IMR-90 (cell line): ENCODE data around the gene ZFHX3. TPM values are rescaled to one million over a fixed set of nuclear protein-coding genes. Genes with fewer than 3 reads are reported as not detected.

Experiments
- ATAC-seq: fragments of 200-7000 bp; cut with Tn5 transposase; 2 replicates; pipeline ENCODE4 v1.9.1; 2020; ENCODE audit warnings: low read depth, mild to moderate bottlenecking, moderate library complexity
- BruUV-seq: library from RNA; stranded (reverse); fragments of 400-500 nt; replicated peaks from 2 replicates; lab custom pipeline; 2021; lab: Mats Ljungman, UMichigan
- CTCF ChIA-PET: fragments of 300-600 bp; formaldehyde crosslinking; extraction: SDS; loops from one replicate; lab custom pipeline; 2021; ENCODE audit warnings: antibody characterized with exemption; lab: Yijun Ruan, JAX
- POLR2A ChIA-PET: fragments of 300-600 bp; sonication (Branson Sonifier 250); formaldehyde crosslinking; loops from one replicate; lab custom pipeline; 2022; ENCODE audit warnings: antibody characterized with exemption; ENCODE audit not compliant: unreplicated experiment; lab: Charles Lee
- DNase-seq: peaks from one replicate; pipeline ENCODE4 v3.0.0; 2013
- H2AFZ ChIP-seq: replicated peaks from 2 replicates; pipeline ENCODE3; 2013; ENCODE audit warnings: low read length, mild to moderate bottlenecking; ENCODE audit not compliant: poor library complexity
- H2AK5ac ChIP-seq: 2 replicates; pipeline ENCODE4 v1.6.1; 2013; ENCODE audit warnings: low read depth, low read length, inconsistent platforms
- H2AK9ac ChIP-seq: replicated peaks from 2 replicates; pipeline ENCODE3; 2013; ENCODE audit warnings: mild to moderate bottlenecking, low read depth, low read length, moderate library complexity; ENCODE audit not compliant: poor library complexity
- H2BK120ac ChIP-seq: 2 replicates; pipeline ENCODE4 v1.6.1; 2013; ENCODE audit warnings: low read depth, low read length, inconsistent platforms
- H2BK15ac ChIP-seq: 3 replicates; pipeline ENCODE4 v1.6.1; 2013; ENCODE audit warnings: low read depth, low read length, inconsistent platforms
- H2BK20ac ChIP-seq: 2 replicates; pipeline ENCODE4 v1.6.1; 2013; ENCODE audit warnings: low read depth, mild to moderate bottlenecking, inconsistent platforms, low read length, moderate library complexity
- H2BK5ac ChIP-seq: 2 replicates; pipeline ENCODE4 v1.6.1; 2013; ENCODE audit warnings: mild to moderate bottlenecking, low read depth, low read length, inconsistent platforms; ENCODE audit not compliant: poor library complexity, severe bottlenecking
- H3K14ac ChIP-seq: replicated peaks from 2 replicates; pipeline ENCODE4 v1.6.1; 2013; ENCODE audit warnings: low read depth, low read length, inconsistent platforms
- H3K18ac ChIP-seq: 2 replicates; pipeline ENCODE4 v1.6.1; 2013; ENCODE audit warnings: low read depth, low read length, control low read depth
- H3K23ac ChIP-seq: 2 replicates; pipeline ENCODE4 v1.6.1; 2013; ENCODE audit warnings: low read depth, low read length, inconsistent platforms
- H3K27ac ChIP-seq: 2 replicates; pipeline ENCODE4 v1.5.1; 2013; ENCODE audit warnings: mild to moderate bottlenecking, control low read depth, low read length; ENCODE audit not compliant: insufficient read depth
- H3K27me3 ChIP-seq: 2 replicates; pipeline ENCODE4 v1.6.1; 2013; ENCODE audit warnings: low read length; ENCODE audit not compliant: control insufficient read depth, insufficient read depth
- H3K36me3 ChIP-seq: 2 replicates; pipeline ENCODE4 v1.6.1; 2013; ENCODE audit warnings: low read length, mixed read lengths; ENCODE audit not compliant: control insufficient read depth, insufficient read depth
- H3K4ac ChIP-seq: 2 replicates; pipeline ENCODE4 v1.6.1; 2013; ENCODE audit warnings: low read depth, low read length, inconsistent platforms
- H3K4me1 ChIP-seq: 2 replicates; pipeline ENCODE4 v1.6.1; 2013; ENCODE audit warnings: low read length, mixed read lengths; ENCODE audit not compliant: control insufficient read depth, insufficient read depth
- H3K4me2 ChIP-seq: 2 replicates; pipeline ENCODE4 v1.6.1; 2013; ENCODE audit warnings: low read depth, mild to moderate bottlenecking, control low read depth, low read length, moderate library complexity
- H3K4me3 ChIP-seq: 2 replicates; pipeline ENCODE4 v1.5.1; 2013; ENCODE audit warnings: low read depth, mild to moderate bottlenecking, control low read depth, low read length, moderate library complexity; ENCODE audit not compliant: insufficient read depth
- H3K56ac ChIP-seq: 2 replicates; pipeline ENCODE4 v1.6.1; 2013; ENCODE audit warnings: low read length, inconsistent platforms; ENCODE audit not compliant: insufficient read depth; ENCODE audit errors: extremely low read depth
- H3K79me1 ChIP-seq, 2 experiments: 2 replicates each; pipeline ENCODE4 v1.6.1; 2013; ENCODE audit warnings: low read length in 2 of 2, inconsistent platforms in 1 of 2, low read depth in 1 of 2
- H3K9ac ChIP-seq: 2 replicates; pipeline ENCODE4 v1.6.1; 2013; ENCODE audit warnings: low read depth, low read length, control low read depth
- H3K9me1 ChIP-seq: 2 replicates; pipeline ENCODE4 v1.6.1; 2013; ENCODE audit warnings: low read length, inconsistent platforms; ENCODE audit not compliant: insufficient read depth
- H3K9me3 ChIP-seq: 2 replicates; pipeline ENCODE4 v1.6.1; 2013; ENCODE audit warnings: low read length; ENCODE audit not compliant: control insufficient read depth, insufficient read depth
- H4K20me1 ChIP-seq: 2 replicates; pipeline ENCODE4 v1.6.1; 2013; ENCODE audit warnings: low read length, inconsistent platforms; ENCODE audit not compliant: insufficient read depth
- H4K5ac ChIP-seq: 2 replicates; pipeline ENCODE4 v1.6.1; 2013; ENCODE audit warnings: mild to moderate bottlenecking, low read depth, low read length, control low read depth
- H4K8ac ChIP-seq, 2 experiments: 2 replicates each; pipeline ENCODE4 v1.6.1; 2013; ENCODE audit warnings: low read depth in 2 of 2, low read length in 2 of 2, control low read depth in 1 of 2, inconsistent platforms in 1 of 2
- H4K91ac ChIP-seq: 2 replicates; pipeline ENCODE4 v1.6.1; 2013; ENCODE audit warnings: low read depth, low read length, inconsistent platforms; ENCODE audit not compliant: insufficient read depth
- BHLHE40 ChIP-seq: fragments of 150-350 bp; IDR thresholded peaks from 2 replicates; pipeline ENCODE4 v1.6.1; 2016; ENCODE audit warnings: mild to moderate bottlenecking, low read depth, low read length
- CEBPB ChIP-seq: IDR thresholded peaks from 2 replicates; pipeline ENCODE4 v1.6.1; 2012; ENCODE audit warnings: low read depth, low read length, improper control_type of control experiment
- CHD1 ChIP-seq: IDR thresholded peaks from 2 replicates; pipeline ENCODE4 v1.6.1; 2012; ENCODE audit warnings: low read depth, low read length, improper control_type of control experiment
- CTCF ChIP-seq: conservative IDR thresholded peaks from 2 replicates; pipeline ENCODE4 v1.5.1; 2012; ENCODE audit warnings: mild to moderate bottlenecking, low read depth, low read length, improper control_type of control experiment
- ELK1 ChIP-seq: fragments of 150-350 bp; IDR thresholded peaks from 2 replicates; pipeline ENCODE4 v1.6.1; 2016; ENCODE audit warnings: low read depth, mild to moderate bottlenecking, low read length, moderate library complexity, borderline replicate concordance
- FOS ChIP-seq: fragments of 150-350 bp; IDR thresholded peaks from 2 replicates; pipeline ENCODE4 v1.6.1; 2016; ENCODE audit warnings: low read depth, low read length
- MAFK ChIP-seq: IDR thresholded peaks from 2 replicates; pipeline ENCODE4 v1.6.1; 2012; ENCODE audit warnings: low read depth, low read length, improper control_type of control experiment
- MAZ ChIP-seq: IDR thresholded peaks from 2 replicates; pipeline ENCODE4 v1.6.1; 2012; ENCODE audit warnings: low read depth, mild to moderate bottlenecking, low read length, improper control_type of control experiment, moderate library complexity, borderline replicate concordance
- MXI1 ChIP-seq: IDR thresholded peaks from 2 replicates; pipeline ENCODE4 v1.6.1; 2012; ENCODE audit warnings: low read depth, mild to moderate bottlenecking, low read length, moderate library complexity, borderline replicate concordance
- NFE2L2 ChIP-seq: fragments of 150-350 bp; IDR thresholded peaks from 2 replicates; pipeline ENCODE4 v1.6.1; 2016; ENCODE audit warnings: low read depth, mild to moderate bottlenecking, low read length
- POLR2A ChIP-seq: IDR thresholded peaks from 2 replicates; pipeline ENCODE4 v1.6.1; 2012; ENCODE audit warnings: mild to moderate bottlenecking, low read depth, low read length
- RAD21 ChIP-seq: IDR thresholded peaks from 2 replicates; pipeline ENCODE4 v1.6.1; 2012; ENCODE audit warnings: low read length, improper control_type of control experiment
- RCOR1 ChIP-seq: IDR thresholded peaks from 2 replicates; pipeline ENCODE4 v1.6.1; 2012; ENCODE audit warnings: mild to moderate bottlenecking, low read length, improper control_type of control experiment; ENCODE audit not compliant: insufficient replicate concordance
- RFX5 ChIP-seq: IDR thresholded peaks from 2 replicates; pipeline ENCODE4 v1.8.0; 2012; ENCODE audit warnings: low read depth, mild to moderate bottlenecking, low read length, moderate library complexity
- SMC3 ChIP-seq: fragments of 150-350 bp; IDR thresholded peaks from 2 replicates; pipeline ENCODE4 v1.6.1; 2016; ENCODE audit warnings: low read depth, mild to moderate bottlenecking, antibody characterized with exemption, low read length, moderate library complexity
- USF2 ChIP-seq: fragments of 150-350 bp; IDR thresholded peaks from 2 replicates; pipeline ENCODE4 v1.6.1; 2017; ENCODE audit warnings: mild to moderate bottlenecking, antibody characterized with exemption, low read length, low read depth
- WGBS, 2 experiments: methylation state at CpG; one replicate each; pipeline versions ENCODE4 v1.1.5 to v1.1.7; 2013; ENCODE audit warnings: missing lambda C conversion rate in 2 of 2; ENCODE audit not compliant: insufficient read length in 1 of 2; ENCODE audit errors: extremely low coverage in 2 of 2; 5-methylcytosine and 5-hydroxymethylcytosine counted together
- dilution Hi-C: fragments of 300-500 bp; cut with HindIII; formaldehyde crosslinking; loops from one replicate; pipeline ENCODE4 v1.14.3; 2018; ENCODE audit warnings: low sequenced_read_pairs; ENCODE audit not compliant: unreplicated experiment
- in situ Hi-C: fragments of 300-500 bp; cut with MboI; formaldehyde crosslinking; loops from 3 replicates; pipeline ENCODE4 v1.14.3; 2019; ENCODE audit warnings: low sequenced_read_pairs, inconsistent platforms, mixed read lengths
- intact Hi-C: fragments of 100-400 bp; cut with micrococcal nuclease; formaldehyde crosslinking; loops from 2 replicates; pipeline ENCODE4 v1.10.0; 2022
- polyA plus RNA-seq, 3 experiments: library from polyadenylated mRNA; depleted of rRNA; stranded (reverse); fragments of >200 nt; gene quantifications; 2 replicates each; pipeline ENCODE4 v1.2.3, GENCODE V29; 2012; ENCODE audit warnings: low replicate concordance in 1 of 3
- total RNA-seq: library from RNA; depleted of rRNA; stranded (reverse); fragments of >200 nt; gene quantifications from 2 replicates; pipeline ENCODE4 v1.2.3, GENCODE V29; 2012

Gene ZFHX3
- total and polyA plus RNA-seq, 2 of the 4 experiments (the other 2 are of a cell fraction): 1.4 to 1.7 TPM

- DNase-seq: no peak
- Histone ChIP-seq H2AFZ (no peak overlapping the region), H3K23ac (no peak overlapping the region), H3K27me3 (no peaks in the 10 kb centered on the region), H4K20me1 (peaks cover under 1% of the 10 kb centered on the region; the same call in 1 of the 2 replicates), H3K9me3 (no peaks in the 10 kb centered on the region), H4K91ac (no peak overlapping the region), H3K4ac (no peak overlapping the region), H4K5ac (no peak overlapping the region), H2BK5ac (no peak overlapping the region), H2BK15ac (no peak overlapping the region), H3K4me2 (no peak overlapping the region), H2AK5ac (no peak overlapping the region), H4K8ac (no peak overlapping the region), H3K4me1 (peaks cover 6% of the 10 kb centered on the region), H3K9ac (no peak overlapping the region), H3K56ac (no peak overlapping the region), H2BK20ac (no peak overlapping the region), H3K18ac (no peak overlapping the region), H3K27ac (no peak overlapping the region), H3K14ac (no peak overlapping the region), H2AK9ac (no peak overlapping the region), H3K9me1 (peaks cover 4% of the 10 kb centered on the region), H2BK120ac (no peak overlapping the region), H3K36me3 (peaks cover 38% of the 10 kb centered on the region), H3K4me3 (no peak overlapping the region), H3K79me1 (peaks cover 24 to 28% of the 10 kb centered on the region in 2 experiments)
- 92% methylated on average over 11 of the region's 14 CpGs; no CpG with 5 or more reads in 1 of the 2 experiments for WGBS, 2 experiments
- no peak for ATAC-seq
- intact Hi-C loops (no loop called here), in situ Hi-C loops (no loop called here), dilution Hi-C loops (no loop called here)
- no TSS peak for BruUV-seq
- CTCF ChIA-PET: no interaction called here
- TF ChIP-seq RCOR1 (no peak), CTCF (no peak), SMC3 (no peak), POLR2A (no peak), ELK1 (no peak), RAD21 (no peak), MAZ (no peak), MXI1 (no peak), USF2 (no peak), FOS (no peak), MAFK (no peak), CEBPB (no peak), NFE2L2 (no peak), RFX5 (no peak), BHLHE40 (no peak), CHD1 (no peak)
- POLR2A ChIA-PET: no interaction called here
These were observed 160.4 kb downstream of the ZFHX3 start for GRCh38 chr16:72887537-72887936.
